GM23248 (cell line): ENCODE results near the gene ANO10.

ENCODE experiments used
- EZH2 ChIP-seq: fragments of 200-600 bp; sonication (generic); IDR thresholded peaks from 2 replicates; pipeline ENCODE4 v1.6.1; 2018; ENCODE audit warnings: antibody characterized with exemption, mild to moderate bottlenecking; ENCODE audit not compliant: insufficient read depth, poor library complexity, severe bottlenecking
- EZH2phosphoT487 ChIP-seq: fragments of 200-600 bp; sonication (generic); IDR thresholded peaks from 2 replicates; pipeline ENCODE4 v1.6.1; 2018; ENCODE audit warnings: antibody characterized with exemption, moderate library complexity, mild to moderate bottlenecking, low read depth; ENCODE audit not compliant: insufficient read depth

- TF ChIP-seq EZH2: no peak
- TF ChIP-seq EZH2phosphoT487: no peak
These were observed 215.2 kb downstream of the ANO10 start for GRCh38 chr3:43406643-43407023.
